Measurements from ENCODE around the gene ANAPC16. TPM values are rescaled to one million over a fixed set of nuclear protein-coding genes. Genes with fewer than 3 reads are reported as not detected.

Gene ANAPC16
- total RNA-seq, 2 experiments from 2014 or later, result 71.0 to 81.8 TPM

- DNase-seq, result no peak
- peak overlapping the region; percentile 82 for H3K27ac Mint-ChIP-seq
- no peak overlapping the region for H3K4me3 Mint-ChIP-seq
- H3K36me3 Mint-ChIP-seq, result peaks cover 39% of the 10 kb centered on the region
- no peaks in the 10 kb centered on the region for H3K9me3 Mint-ChIP-seq
- peaks cover 47% of the 10 kb centered on the region for H3K4me1 Mint-ChIP-seq
- no peaks in the 10 kb centered on the region for H3K27me3 Mint-ChIP-seq
These were observed 10.7 kb downstream of the ANAPC16 start for GRCh38 chr10:72226418-72227027.

DNA sequence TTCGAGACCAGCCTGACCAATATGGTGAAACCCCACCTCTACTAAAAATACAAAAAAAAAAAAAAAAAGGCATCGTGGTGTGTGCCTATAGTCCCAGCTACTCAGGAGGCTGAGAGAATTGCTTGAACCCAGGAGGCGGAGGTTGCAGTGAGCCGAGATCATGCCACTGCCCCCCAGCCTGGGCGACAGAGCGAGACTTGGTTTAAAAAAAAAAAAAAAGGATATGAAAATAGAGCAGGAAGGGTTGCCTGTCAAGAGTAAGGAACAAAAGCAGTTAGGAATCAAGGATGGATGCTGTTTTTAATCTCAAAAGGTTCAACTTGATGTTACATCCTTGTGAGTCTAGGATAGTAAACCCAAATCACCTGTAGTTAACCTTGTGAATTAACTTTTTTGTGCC lies 12.0 kb downstream of the ANAPC16 start:
- no peak for DNase-seq
- Mint-ChIP-seq H3K27me3 (no peaks in the 10 kb centered on the region), H3K4me3 (no peak overlapping the region), H3K27ac (no peak overlapping the region), H3K4me1 (peaks cover 44% of the 10 kb centered on the region), H3K36me3 (peaks cover 40% of the 10 kb centered on the region), H3K9me3 (no peaks in the 10 kb centered on the region)

DNA sequence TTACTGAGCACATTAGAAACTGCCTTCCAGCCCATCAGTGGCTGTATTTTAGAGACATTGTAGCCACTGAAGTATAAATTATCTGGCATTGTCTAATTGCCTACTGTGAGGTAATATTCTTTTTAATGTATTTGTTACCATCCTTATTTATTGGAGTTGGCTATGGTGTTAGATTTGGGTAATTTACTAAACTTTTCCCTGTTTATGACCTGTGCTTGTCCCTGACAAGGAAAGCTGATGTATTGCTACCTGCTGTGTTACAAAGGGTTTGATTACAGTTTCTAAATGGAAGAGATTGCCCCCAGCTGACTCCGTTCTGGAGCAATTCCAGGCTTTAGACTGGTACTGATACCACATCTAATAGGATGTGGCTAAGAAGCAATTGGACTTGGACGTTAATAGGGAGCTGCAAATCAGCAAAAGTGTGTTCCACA lies 12.5 kb downstream of the ANAPC16 start:
- H3K9me3 Mint-ChIP-seq, result no peaks in the 10 kb centered on the region
- no peak overlapping the region for H3K4me3 Mint-ChIP-seq
- H3K27ac Mint-ChIP-seq, result peak overlapping the region; percentile 51
- no peaks in the 10 kb centered on the region for H3K27me3 Mint-ChIP-seq
- no peak for DNase-seq
- peaks cover 44% of the 10 kb centered on the region for H3K4me1 Mint-ChIP-seq
- peaks cover 45% of the 10 kb centered on the region for H3K36me3 Mint-ChIP-seq

GRCh38 chr10:72229261-72230251 lies 13.7 kb downstream of the ANAPC16 start:
- DNase-seq, result no peak
- Mint-ChIP-seq H3K36me3 (peaks cover 40% of the 10 kb centered on the region), H3K9me3 (no peaks in the 10 kb centered on the region), H3K27me3 (no peaks in the 10 kb centered on the region), H3K4me1 (peaks cover 34% of the 10 kb centered on the region), H3K4me3 (no peak overlapping the region), H3K27ac (peak overlapping the region; percentile 68)

DNA sequence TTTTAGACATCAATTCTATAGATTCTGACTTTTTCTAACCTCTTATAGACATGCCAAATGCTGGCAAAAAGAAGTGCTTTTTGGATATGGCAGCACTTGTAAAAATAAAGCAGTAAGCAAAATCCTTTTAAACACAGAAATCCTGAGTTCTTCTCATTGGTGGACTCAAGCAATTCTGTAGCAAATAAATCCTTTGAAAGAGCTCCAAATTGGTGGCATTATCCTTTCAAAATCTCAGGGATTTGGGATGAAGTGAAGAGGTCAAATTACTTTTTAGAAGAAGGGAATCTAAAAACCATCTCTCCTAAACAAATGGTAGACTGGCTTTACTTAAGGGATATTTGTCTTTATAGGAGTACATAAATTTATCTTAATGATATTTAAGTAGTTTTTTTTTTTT lies 17.8 kb downstream of the ANAPC16 start:
- Mint-ChIP-seq H3K4me1 (peaks cover 17% of the 10 kb centered on the region), H3K4me3 (no peak overlapping the region), H3K36me3 (peaks cover 39% of the 10 kb centered on the region), H3K27me3 (no peaks in the 10 kb centered on the region), H3K27ac (no peak overlapping the region), H3K9me3 (no peaks in the 10 kb centered on the region)
- DNase-seq, result no peak

DNA sequence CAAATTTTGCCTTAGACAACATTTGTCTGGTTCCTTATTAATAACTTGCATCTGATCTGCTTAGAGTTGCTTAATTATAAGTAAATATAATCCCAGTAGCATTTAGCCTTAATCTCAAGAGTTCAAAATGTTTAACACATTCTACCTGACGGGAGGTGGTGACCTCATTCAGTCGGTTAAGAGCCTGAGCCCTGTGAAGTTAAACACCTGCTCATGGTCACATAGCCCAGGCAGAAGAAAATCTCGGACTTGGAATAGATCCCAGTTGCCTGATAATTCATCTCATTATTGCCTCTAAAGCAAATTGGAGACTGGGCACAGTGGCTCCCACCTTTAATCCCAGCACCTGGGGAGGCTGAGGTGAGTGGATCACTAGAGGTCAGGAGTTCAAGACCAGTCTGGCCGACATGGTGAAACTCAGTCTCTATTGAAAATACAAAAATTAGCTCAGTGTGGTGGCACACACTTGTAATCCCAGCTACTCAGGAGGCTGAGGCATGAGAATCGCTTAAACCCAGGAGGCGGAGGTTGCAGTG lies 18.8 kb downstream of the ANAPC16 start:
- Mint-ChIP-seq H3K9me3 (no peaks in the 10 kb centered on the region), H3K27ac (no peak overlapping the region), H3K4me1 (peaks cover 11% of the 10 kb centered on the region), H3K4me3 (no peak overlapping the region), H3K36me3 (peaks cover 33% of the 10 kb centered on the region), H3K27me3 (no peaks in the 10 kb centered on the region)
- no peak for DNase-seq

- no peaks in the 10 kb centered on the region for H3K27me3 Mint-ChIP-seq
These were observed 19.9 kb downstream of the ANAPC16 start for GRCh38 chr10:72235544-72236279.

DNA sequence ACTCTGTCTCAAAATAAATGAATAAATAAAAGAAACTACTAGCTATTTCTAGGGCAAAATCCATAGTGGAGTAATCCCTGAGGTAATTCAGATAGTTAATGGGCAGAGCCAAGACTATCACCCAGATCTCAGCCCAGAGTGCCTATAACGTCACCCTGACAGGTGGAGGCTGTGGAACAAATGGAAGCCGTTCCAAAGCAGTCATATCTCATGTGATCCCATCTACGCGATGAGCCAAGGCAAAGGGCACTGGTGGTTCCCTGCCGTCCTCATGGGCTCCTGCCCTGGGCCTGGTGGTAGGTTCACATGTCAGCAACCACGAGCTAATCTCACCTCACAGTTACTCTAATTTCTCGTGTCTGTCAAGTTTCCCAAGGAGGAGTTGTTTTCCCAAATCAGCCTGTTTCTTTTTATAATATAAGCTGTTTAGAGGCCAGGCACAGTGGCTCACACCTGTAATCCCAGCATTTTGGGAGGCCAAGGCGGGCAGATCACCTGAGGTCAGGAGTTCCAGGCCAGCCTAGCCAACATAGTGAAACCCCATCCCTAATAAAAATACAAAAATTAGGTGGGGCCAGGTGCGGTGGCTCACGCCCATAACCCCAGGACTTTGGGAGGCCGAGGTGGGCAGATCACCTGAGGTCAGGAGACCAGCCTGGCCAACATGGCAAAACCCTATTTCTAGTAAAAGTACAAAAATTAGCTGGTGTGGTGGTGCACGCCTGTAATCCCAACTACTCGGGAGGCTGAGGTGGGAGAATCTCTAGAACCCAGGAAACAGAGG lies 22.8 kb downstream of the ANAPC16 start:
- H3K27ac Mint-ChIP-seq, result no peak overlapping the region
- no peak for DNase-seq
- H3K4me3 Mint-ChIP-seq, result no peak overlapping the region
- peaks cover 19% of the 10 kb centered on the region for H3K36me3 Mint-ChIP-seq
- no peaks in the 10 kb centered on the region for H3K9me3 Mint-ChIP-seq
- peaks cover 33% of the 10 kb centered on the region for H3K4me1 Mint-ChIP-seq
- H3K27me3 Mint-ChIP-seq, result no peaks in the 10 kb centered on the region

More at GRCh38 chr10:72235544-72236279, 19.9 kb downstream of the ANAPC16 start:
- DNase-seq, result no peak
- Mint-ChIP-seq H3K36me3 (peaks cover 26% of the 10 kb centered on the region), H3K9me3 (no peaks in the 10 kb centered on the region), H3K27ac (peak overlapping the region; percentile 60), H3K4me3 (no peak overlapping the region), H3K4me1 (peaks cover 11% of the 10 kb centered on the region)

GRCh38 chr10:72239409-72239808 lies 23.6 kb downstream of the ANAPC16 start:
- Mint-ChIP-seq H3K4me3 (no peak overlapping the region), H3K36me3 (peaks cover 18% of the 10 kb centered on the region), H3K9me3 (no peaks in the 10 kb centered on the region), H3K27ac (peak overlapping the region; percentile 3), H3K27me3 (no peaks in the 10 kb centered on the region), H3K4me1 (peaks cover 41% of the 10 kb centered on the region)
- no peak for DNase-seq

DNA sequence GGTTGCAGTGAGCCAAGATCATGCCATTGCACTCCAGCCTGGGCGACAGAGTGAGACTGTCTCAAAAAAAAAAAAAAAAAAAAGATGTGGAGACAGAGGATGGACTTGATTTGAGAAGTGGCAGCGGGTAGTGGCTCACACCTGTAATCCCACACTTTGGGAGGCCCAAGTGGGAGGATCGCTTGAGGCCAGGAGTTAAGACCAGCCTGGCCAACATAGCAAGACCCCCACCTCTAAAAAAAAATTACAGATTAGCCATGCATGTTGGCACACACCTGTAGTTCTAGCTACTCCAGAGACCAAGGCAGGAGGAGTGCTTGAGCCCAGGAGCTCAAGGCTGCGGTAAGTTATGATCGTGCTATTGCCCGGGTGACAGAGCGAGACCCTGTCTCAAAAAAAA lies 24.6 kb downstream of the ANAPC16 start:
- peaks cover 15% of the 10 kb centered on the region for H3K36me3 Mint-ChIP-seq
- no peak overlapping the region for H3K4me3 Mint-ChIP-seq
- H3K4me1 Mint-ChIP-seq, result peaks cover 51% of the 10 kb centered on the region
- no peaks in the 10 kb centered on the region for H3K27me3 Mint-ChIP-seq
- H3K27ac Mint-ChIP-seq, result no peak overlapping the region
- DNase-seq, result no peak
- H3K9me3 Mint-ChIP-seq, result no peaks in the 10 kb centered on the region

DNA sequence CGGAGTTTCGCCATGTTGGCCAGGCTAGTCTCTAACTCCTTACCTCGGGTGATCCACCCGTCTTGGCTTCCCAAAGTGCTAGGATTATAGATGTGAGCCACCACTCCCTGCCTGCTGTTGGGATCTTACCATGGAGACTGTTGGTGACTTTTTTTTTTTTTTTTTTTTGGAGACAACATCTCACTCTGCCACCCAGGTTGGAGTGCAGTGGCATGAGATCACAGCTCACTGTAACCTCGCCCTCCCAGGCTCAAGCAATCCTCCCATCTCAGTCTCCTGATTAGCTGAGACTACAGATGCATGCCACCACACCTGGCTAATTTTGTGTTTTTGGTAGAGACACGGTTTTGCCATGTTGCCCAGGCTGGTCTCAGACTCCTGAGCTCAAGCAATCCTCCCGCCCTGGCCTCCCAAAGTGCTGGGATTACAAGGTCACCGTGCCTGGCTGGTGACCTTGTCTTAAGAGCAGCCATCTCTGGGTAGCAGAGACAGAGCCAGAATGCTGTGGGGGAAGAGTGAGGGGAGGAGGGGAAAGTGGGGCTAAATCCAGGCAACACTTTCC lies 26.0 kb downstream of the ANAPC16 start:
- Mint-ChIP-seq H3K9me3 (no peaks in the 10 kb centered on the region), H3K27me3 (no peaks in the 10 kb centered on the region), H3K36me3 (peaks cover 10% of the 10 kb centered on the region), H3K4me1 (peaks cover 63% of the 10 kb centered on the region), H3K27ac (peak overlapping the region; percentile 86), H3K4me3 (no peak overlapping the region)
- DNase-seq, result no peak

DNA sequence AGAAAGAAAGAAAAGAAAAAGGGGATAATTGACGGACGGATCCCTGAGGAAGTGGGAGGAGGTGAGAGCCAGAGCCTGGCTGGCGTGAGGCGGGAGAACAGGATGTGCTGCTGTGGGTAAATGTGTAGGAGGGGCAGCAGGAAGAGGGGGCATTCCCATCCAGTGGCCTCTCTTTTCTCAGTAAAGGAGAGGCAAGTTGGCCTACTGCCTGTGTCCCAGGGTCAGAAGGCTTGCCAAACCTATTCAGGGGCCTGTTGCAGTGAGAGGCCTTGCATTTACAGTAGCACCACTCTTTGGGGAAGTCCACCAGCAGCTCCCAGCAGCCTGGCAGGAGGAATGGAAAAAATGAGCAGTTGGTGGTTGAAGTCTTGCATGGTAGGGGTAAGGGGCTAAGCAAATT lies 26.9 kb downstream of the ANAPC16 start:
- Mint-ChIP-seq H3K27ac (peak overlapping the region; percentile 86), H3K36me3 (peaks cover 7% of the 10 kb centered on the region), H3K9me3 (no peaks in the 10 kb centered on the region), H3K4me1 (peaks cover 71% of the 10 kb centered on the region), H3K27me3 (no peaks in the 10 kb centered on the region), H3K4me3 (peak overlapping the region; percentile 54)
- DNase-seq, result peak; percentile 46

GRCh38 chr10:72243822-72244437 lies 28.1 kb downstream of the ANAPC16 start:
- Mint-ChIP-seq H3K27me3 (no peaks in the 10 kb centered on the region), H3K9me3 (no peaks in the 10 kb centered on the region), H3K4me3 (no peak overlapping the region), H3K36me3 (peaks cover 7% of the 10 kb centered on the region), H3K27ac (peak overlapping the region; percentile 86), H3K4me1 (peaks cover 80% of the 10 kb centered on the region)
- DNase-seq, result no peak
